Measurements from ENCODE around the gene CBLN3. TPM values are rescaled to one million over a fixed set of nuclear protein-coding genes. Genes with fewer than 3 reads are reported as not detected.
A peak's percentile ranks its signal among the peaks of the same experiment; 100 is the strongest.

CBLN3 gene
- total RNA-seq, 1 experiment from 2014 or later: 2.0 TPM

GRCh38 chr14:24436355-24437019 is 7.0 kb upstream of the CBLN3 start:
- Histone ChIP-seq H3K4me3 (replicated peaks in 1 of 2; ENCODE audit: low read depth in 1 of 2, low read length in 2 of 2) (no peak overlapping the region), H3K27ac (ENCODE audit: low read depth, low read length) (no peak overlapping the region), H3K27me3 (ENCODE audit: insufficient read depth, low read length) (no peaks in the 10 kb centered on the region), H3K4me1 (ENCODE audit: control insufficient read depth in 1 of 2, insufficient read depth in 2 of 2, low read length in 2 of 2) (peaks cover 6 to 14% of the 10 kb centered on the region in 2 experiments), H3K9me2 (ENCODE audit: insufficient read depth) (no peaks in the 10 kb centered on the region), H3K79me2 (ENCODE audit: insufficient read depth, low read length) (peaks cover 19% of the 10 kb centered on the region), H2AFZ (ENCODE audit: low read depth, low read length, poor library complexity, severe bottlenecking) (no peak overlapping the region), H3K36me3 (ENCODE audit: control insufficient read depth in 1 of 2, insufficient read depth in 2 of 2, low read length in 2 of 2) (peaks cover 27 to 39% of the 10 kb centered on the region in 2 experiments; a peak in 3 of 4 replicates), H4K20me1 (ENCODE audit: insufficient read depth) (no peaks in the 10 kb centered on the region), H3K9ac (ENCODE audit: low read length) (no peak overlapping the region), H3K4me2 (ENCODE audit: low read length) (no peak overlapping the region), H3K9me3 (ENCODE audit: control insufficient read depth in 1 of 2, insufficient read depth in 1 of 2, low read depth in 1 of 2, low read length in 2 of 2) (no peaks in the 10 kb centered on the region)
- TF ChIP-seq REST (IDR thresholded peaks at IDR 0.05; ENCODE audit: low read depth): no peak
- TF ChIP-seq, protein P1, sequence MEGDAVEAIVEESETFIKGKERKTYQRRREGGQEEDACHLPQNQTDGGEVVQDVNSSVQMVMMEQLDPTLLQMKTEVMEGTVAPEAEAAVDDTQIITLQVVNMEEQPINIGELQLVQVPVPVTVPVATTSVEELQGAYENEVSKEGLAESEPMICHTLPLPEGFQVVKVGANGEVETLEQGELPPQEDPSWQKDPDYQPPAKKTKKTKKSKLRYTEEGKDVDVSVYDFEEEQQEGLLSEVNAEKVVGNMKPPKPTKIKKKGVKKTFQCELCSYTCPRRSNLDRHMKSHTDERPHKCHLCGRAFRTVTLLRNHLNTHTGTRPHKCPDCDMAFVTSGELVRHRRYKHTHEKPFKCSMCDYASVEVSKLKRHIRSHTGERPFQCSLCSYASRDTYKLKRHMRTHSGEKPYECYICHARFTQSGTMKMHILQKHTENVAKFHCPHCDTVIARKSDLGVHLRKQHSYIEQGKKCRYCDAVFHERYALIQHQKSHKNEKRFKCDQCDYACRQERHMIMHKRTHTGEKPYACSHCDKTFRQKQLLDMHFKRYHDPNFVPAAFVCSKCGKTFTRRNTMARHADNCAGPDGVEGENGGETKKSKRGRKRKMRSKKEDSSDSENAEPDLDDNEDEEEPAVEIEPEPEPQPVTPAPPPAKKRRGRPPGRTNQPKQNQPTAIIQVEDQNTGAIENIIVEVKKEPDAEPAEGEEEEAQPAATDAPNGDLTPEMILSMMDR (IDR thresholded peaks at IDR 0.05 in 2 of 3, conservative IDR thresholded peaks at IDR 0.05 in 1 of 3; ENCODE audit: borderline replicate concordance in 1 of 3, insufficient read depth in 1 of 3, low read depth in 2 of 3, low read length in 2 of 3): peak; percentile 79 to 86 (median 80)
- TF ChIP-seq JUND (IDR thresholded peaks at IDR 0.05): no peak
- TF ChIP-seq, protein P2, sequence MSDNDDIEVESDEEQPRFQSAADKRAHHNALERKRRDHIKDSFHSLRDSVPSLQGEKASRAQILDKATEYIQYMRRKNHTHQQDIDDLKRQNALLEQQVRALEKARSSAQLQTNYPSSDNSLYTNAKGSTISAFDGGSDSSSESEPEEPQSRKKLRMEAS (IDR thresholded peaks at IDR 0.05): no peak
- peak; percentile 79 for TF ChIP-seq RAD21 (IDR thresholded peaks at IDR 0.05; ENCODE audit: low read depth)
- no peak for TF ChIP-seq SRF (IDR thresholded peaks at IDR 0.05; ENCODE audit: low read depth)
- ChIA-PET POLR2A (interaction anchor here (1.1 to 1.9 kb wide), 6 partner anchors 71 to 166 kb away, joined by 3 to 9 read pairs (median 3); partner anchors contain the start of gene RABGGTA), CTCF (interaction anchor here (0.5 to 4.6 kb wide), 11 partner anchors 30 to 217 kb away, joined by 3 to 82 read pairs (median 7); partner anchors contain the start of genes CIDEB and TINF2), RAD21 (ENCODE audit: low non-redundant PET in 1 of 2, low total read pairs in 2 of 2, uncharacterized antibody in 2 of 2, unreplicated experiment in 2 of 2) (interaction anchor here in 1 of 2 experiments (1.0 kb wide), 1 partner anchor 103 kb away, joined by 4 read pairs; no protein-coding TSS in a partner anchor)
- no TSS peak for BruUV-seq (replicated peaks)
- intact Hi-C loops (cut with micrococcal nuclease): loop anchor here (1.0 to 10.0 kb wide), 4 partner anchors 71 to 422 kb away; partner anchors contain the start of genes CHMP4A and MDP1
- peak; percentile 63 for ATAC-seq
- peak; percentile 50 for DNase-seq (ENCODE audit: low read depth, low spot score)
